ENCODE data around the gene CFAP161. TPM values are rescaled to one million over a fixed set of nuclear protein-coding genes. Genes with fewer than 3 reads are reported as not detected.

The CFAP161 gene
- total and polyA plus RNA-seq, 9 of the 15 experiments (the other 6 are each of a cell fraction or from before 2014, with no cell fraction given): 25.8 to 83.3 (median 75.6) TPM

DNA sequence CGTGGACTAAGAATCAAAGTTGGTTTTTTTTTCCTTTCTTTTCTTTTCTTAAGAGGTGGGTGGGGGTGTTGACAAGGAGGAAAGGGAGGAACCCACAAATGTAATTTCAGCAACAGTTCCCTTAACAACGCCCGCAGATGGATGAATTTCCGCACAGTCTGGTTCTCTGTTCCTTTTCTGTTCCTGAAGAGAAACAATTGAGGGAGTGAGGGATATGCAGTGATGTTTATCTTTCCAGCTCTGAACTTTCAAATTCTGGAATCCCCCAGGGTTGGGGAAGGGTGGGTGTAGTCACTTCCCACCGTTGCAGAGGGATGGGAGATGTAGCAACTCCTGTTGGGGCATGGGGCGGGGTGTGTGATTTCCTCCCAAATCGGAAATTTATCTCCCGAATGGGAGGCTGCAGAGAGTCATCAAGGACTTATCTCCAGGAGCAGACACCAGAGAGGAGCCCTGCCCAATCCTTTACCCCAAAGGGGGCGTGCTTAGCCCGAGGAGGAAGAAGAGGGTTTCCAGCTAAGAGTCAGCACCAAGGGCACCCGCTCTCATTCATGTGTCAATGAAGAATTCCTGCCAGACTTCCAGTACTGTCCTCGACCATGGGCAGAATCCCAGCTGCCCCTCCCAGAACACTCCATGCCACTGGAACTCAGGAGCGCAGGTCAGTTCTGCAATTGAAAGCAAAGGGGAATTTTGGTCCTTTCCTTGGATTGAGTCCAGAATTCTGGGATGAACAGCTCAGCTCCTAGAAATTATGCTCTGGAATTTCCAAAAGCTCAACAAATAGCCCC is 35.0 kb upstream of the CFAP161 start (continued):
- TF ChIP-seq, protein P1, sequence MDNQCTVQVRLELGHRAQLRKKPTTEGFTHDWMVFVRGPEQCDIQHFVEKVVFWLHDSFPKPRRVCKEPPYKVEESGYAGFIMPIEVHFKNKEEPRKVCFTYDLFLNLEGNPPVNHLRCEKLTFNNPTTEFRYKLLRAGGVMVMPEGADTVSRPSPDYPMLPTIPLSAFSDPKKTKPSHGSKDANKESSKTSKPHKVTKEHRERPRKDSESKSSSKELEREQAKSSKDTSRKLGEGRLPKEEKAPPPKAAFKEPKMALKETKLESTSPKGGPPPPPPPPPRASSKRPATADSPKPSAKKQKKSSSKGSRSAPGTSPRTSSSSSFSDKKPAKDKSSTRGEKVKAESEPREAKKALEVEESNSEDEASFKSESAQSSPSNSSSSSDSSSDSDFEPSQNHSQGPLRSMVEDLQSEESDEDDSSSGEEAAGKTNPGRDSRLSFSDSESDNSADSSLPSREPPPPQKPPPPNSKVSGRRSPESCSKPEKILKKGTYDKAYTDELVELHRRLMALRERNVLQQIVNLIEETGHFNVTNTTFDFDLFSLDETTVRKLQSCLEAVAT (IDR thresholded peaks at IDR 0.05): no peak
- TF ChIP-seq, protein P2, sequence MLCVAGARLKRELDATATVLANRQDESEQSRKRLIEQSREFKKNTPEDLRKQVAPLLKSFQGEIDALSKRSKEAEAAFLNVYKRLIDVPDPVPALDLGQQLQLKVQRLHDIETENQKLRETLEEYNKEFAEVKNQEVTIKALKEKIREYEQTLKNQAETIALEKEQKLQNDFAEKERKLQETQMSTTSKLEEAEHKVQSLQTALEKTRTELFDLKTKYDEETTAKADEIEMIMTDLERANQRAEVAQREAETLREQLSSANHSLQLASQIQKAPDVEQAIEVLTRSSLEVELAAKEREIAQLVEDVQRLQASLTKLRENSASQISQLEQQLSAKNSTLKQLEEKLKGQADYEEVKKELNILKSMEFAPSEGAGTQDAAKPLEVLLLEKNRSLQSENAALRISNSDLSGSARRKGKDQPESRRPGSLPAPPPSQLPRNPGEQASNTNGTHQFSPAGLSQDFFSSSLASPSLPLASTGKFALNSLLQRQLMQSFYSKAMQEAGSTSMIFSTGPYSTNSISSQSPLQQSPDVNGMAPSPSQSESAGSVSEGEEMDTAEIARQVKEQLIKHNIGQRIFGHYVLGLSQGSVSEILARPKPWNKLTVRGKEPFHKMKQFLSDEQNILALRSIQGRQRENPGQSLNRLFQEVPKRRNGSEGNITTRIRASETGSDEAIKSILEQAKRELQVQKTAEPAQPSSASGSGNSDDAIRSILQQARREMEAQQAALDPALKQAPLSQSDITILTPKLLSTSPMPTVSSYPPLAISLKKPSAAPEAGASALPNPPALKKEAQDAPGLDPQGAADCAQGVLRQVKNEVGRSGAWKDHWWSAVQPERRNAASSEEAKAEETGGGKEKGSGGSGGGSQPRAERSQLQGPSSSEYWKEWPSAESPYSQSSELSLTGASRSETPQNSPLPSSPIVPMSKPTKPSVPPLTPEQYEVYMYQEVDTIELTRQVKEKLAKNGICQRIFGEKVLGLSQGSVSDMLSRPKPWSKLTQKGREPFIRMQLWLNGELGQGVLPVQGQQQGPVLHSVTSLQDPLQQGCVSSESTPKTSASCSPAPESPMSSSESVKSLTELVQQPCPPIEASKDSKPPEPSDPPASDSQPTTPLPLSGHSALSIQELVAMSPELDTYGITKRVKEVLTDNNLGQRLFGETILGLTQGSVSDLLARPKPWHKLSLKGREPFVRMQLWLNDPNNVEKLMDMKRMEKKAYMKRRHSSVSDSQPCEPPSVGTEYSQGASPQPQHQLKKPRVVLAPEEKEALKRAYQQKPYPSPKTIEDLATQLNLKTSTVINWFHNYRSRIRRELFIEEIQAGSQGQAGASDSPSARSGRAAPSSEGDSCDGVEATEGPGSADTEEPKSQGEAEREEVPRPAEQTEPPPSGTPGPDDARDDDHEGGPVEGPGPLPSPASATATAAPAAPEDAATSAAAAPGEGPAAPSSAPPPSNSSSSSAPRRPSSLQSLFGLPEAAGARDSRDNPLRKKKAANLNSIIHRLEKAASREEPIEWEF (CRISPR knock-in tag; IDR thresholded peaks at IDR 0.05): no peak
- TF ChIP-seq MXI1 (IDR thresholded peaks at IDR 0.05; ENCODE audit: low read depth, low read length): no peak
- TF ChIP-seq RHOXF2B (CRISPR knock-in tag; conservative IDR thresholded peaks at IDR 0.05): no peak
- TF ChIP-seq ZNF511 (CRISPR knock-in tag; IDR thresholded peaks at IDR 0.05): no peak
- TF ChIP-seq ZNF280A (IDR thresholded peaks at IDR 0.05; ENCODE audit: low read depth, partially characterized antibody): no peak
- TF ChIP-seq CHD2 (IDR thresholded peaks at IDR 0.05; ENCODE audit: low read depth, low read length): no peak
- peak in 1 of 3 experiments; percentile 39 for TF ChIP-seq YY1 (IDR thresholded peaks at IDR 0.05; ENCODE audit: borderline replicate concordance in 1 of 3, control insufficient read depth in 1 of 3, extremely low read depth in 1 of 3, insufficient read depth in 3 of 3, insufficient read length in 1 of 3, insufficient replicate concordance in 2 of 3, low read depth in 1 of 3, low read length in 2 of 3)
- TF ChIP-seq E2F3 (CRISPR knock-in tag; IDR thresholded peaks at IDR 0.05): no peak
- TF ChIP-seq RFX7 (CRISPR knock-in tag; IDR thresholded peaks at IDR 0.05): no peak
- TF ChIP-seq LCOR (CRISPR knock-in tag; IDR thresholded peaks at IDR 0.05): peak; percentile 93
- TF ChIP-seq, protein P3, sequence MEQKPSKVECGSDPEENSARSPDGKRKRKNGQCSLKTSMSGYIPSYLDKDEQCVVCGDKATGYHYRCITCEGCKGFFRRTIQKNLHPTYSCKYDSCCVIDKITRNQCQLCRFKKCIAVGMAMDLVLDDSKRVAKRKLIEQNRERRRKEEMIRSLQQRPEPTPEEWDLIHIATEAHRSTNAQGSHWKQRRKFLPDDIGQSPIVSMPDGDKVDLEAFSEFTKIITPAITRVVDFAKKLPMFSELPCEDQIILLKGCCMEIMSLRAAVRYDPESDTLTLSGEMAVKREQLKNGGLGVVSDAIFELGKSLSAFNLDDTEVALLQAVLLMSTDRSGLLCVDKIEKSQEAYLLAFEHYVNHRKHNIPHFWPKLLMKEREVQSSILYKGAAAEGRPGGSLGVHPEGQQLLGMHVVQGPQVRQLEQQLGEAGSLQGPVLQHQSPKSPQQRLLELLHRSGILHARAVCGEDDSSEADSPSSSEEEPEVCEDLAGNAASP (IDR thresholded peaks at IDR 0.05): no peak
- TF ChIP-seq HINFP (tag; conservative IDR thresholded peaks at IDR 0.05; ENCODE audit: low read depth): no peak
- TF ChIP-seq ZNF124 (CRISPR knock-in tag; IDR thresholded peaks at IDR 0.05): no peak
